ENCODE measurements around the gene UBE2J2. TPM values are rescaled to one million over a fixed set of nuclear protein-coding genes. Genes with fewer than 3 reads are reported as not detected.
A peak's percentile ranks its signal among the peaks of the same experiment; 100 is the strongest.

The UBE2J2 gene
- total RNA-seq, 1 donor = 32.6 TPM

DNA sequence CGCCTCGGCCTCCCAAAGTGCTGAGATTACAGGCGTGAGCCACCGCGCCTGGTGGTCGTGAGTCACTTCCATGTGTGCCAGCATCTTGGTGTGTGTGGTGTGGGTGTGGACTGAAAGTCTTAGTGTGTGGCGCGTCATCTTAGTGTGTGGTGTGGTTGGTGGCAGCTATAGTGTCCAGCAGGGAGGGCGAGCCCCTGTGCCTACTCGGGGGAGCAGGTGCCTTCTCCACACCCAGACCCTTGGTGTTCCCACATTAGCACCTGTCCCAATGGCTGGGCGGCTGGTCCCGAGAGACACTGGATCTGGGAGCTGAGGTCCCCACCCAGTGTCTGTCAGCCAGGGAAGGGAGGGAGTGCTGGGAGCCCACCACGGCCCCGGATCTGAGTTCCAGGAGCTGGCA lies 9.3 kb upstream of the UBE2J2 start:
- Histone ChIP-seq H3K27me3 (ENCODE audit: insufficient read depth, low read length) (no peaks in the 10 kb centered on the region), H4K20me1 (ENCODE audit: insufficient read depth, low read length) (no peaks in the 10 kb centered on the region), H2AFZ (ENCODE audit: low read length) (no peak overlapping the region), H3K9me3 (ENCODE audit: low read depth, low read length) (no peaks in the 10 kb centered on the region), H3K27ac (ENCODE audit: low read depth, low read length) (no peak overlapping the region), H3K4me2 (ENCODE audit: insufficient read depth, low read length) (no peak overlapping the region), H3K4me1 (ENCODE audit: insufficient read depth, low read length) (no peaks in the 10 kb centered on the region), H3K79me2 (ENCODE audit: insufficient read depth, low read length) (no peaks in the 10 kb centered on the region), H3K36me3 (ENCODE audit: insufficient read depth, low read length) (no peaks in the 10 kb centered on the region), H3K4me3 (ENCODE audit: insufficient read depth, low read length) (no peak overlapping the region)
- DNase-seq (ENCODE audit: insufficient read length, low spot score, missing footprints) = peak; percentile 96
- TF ChIP-seq, protein P1, sequence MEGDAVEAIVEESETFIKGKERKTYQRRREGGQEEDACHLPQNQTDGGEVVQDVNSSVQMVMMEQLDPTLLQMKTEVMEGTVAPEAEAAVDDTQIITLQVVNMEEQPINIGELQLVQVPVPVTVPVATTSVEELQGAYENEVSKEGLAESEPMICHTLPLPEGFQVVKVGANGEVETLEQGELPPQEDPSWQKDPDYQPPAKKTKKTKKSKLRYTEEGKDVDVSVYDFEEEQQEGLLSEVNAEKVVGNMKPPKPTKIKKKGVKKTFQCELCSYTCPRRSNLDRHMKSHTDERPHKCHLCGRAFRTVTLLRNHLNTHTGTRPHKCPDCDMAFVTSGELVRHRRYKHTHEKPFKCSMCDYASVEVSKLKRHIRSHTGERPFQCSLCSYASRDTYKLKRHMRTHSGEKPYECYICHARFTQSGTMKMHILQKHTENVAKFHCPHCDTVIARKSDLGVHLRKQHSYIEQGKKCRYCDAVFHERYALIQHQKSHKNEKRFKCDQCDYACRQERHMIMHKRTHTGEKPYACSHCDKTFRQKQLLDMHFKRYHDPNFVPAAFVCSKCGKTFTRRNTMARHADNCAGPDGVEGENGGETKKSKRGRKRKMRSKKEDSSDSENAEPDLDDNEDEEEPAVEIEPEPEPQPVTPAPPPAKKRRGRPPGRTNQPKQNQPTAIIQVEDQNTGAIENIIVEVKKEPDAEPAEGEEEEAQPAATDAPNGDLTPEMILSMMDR (IDR thresholded peaks at IDR 0.05; ENCODE audit: extremely low read depth, low read depth, low read length) = no peak

DNA sequence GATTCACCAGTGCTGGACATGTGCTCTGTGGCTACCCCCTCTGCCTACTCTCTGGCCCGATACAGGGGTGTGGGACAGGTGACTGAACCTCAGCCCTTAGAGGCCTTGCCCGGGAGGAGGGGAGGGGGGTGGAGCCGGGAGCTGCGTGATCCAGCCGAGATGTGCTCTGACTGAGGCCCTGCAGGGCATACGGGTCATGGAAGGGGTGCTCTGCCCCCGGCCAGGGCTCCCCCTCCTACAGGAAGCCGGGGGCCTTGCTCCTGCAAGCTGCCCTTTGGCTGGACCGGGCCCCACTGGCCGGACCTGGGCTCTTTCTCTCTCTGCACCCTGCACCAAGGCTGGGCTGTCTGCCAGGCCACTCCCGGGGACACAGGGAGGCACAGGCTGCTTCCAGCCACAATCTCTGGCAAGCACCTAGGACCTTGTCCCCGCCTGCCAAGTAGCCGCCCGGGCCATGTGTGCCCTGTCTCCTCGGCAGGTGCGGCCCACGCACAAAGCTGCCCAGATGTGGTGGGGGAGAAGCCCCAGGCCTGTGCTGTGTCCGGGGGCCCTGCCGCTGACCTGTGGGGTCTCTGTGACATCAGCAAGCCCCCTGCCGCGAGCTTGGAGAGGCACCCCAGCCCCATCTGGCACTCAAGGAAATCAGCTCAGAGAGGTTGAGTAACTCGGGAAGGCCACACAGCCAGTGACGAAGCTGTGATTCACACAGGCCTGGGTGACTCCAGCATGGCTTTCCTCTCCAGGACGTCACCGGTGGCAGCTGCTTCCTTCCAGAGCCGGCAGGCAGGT lies 8.1 kb upstream of the UBE2J2 start:
- TF ChIP-seq, protein P1 (IDR thresholded peaks at IDR 0.05; ENCODE audit: extremely low read depth, low read depth, low read length) = no peak
- peak; percentile 98 for DNase-seq (ENCODE audit: insufficient read length, low spot score, missing footprints)

DNA sequence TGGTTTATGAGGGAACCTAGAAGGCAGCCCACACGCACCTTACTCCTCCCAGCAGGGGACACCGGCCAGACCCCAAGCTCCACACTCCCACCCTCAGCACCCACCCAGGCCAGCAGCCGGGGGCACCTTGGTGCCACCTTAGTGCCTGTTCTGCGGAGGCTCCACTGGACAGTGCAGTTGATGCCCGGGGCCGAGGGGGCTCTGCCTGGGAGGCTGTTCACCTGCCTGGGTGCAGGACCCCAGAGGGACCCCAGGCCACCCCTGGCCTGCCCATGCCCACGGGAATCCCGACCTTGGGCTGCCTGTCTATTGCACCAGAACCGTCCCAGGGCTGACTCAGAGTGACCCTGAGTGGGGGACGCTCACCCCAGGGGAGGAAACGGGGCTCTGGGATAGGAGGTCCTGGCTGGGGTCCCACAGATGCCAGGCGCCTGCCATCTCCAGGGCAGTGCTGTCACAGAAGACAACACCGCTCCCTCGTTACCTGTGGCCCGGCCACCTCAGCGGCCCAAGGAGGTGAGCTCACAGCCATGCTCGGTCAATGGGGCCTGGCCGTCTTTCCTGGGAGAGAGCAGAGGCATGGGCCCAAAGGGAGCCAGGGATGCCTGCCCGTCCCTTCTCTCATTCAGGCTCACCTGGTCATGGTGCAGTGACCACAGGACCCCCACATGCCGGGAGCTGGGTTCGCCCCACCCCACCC lies 7.3 kb upstream of the UBE2J2 start:
- no peaks in the 10 kb centered on the region for H3K4me1 ChIP-seq (ENCODE audit: insufficient read depth, low read length)
- no peak overlapping the region for H3K4me2 ChIP-seq (ENCODE audit: insufficient read depth, low read length)
- H2AFZ ChIP-seq (ENCODE audit: low read length) = no peak overlapping the region
- no peaks in the 10 kb centered on the region for H4K20me1 ChIP-seq (ENCODE audit: insufficient read depth, low read length)
- no peaks in the 10 kb centered on the region for H3K9me3 ChIP-seq (ENCODE audit: low read depth, low read length)
- no peaks in the 10 kb centered on the region for H3K79me2 ChIP-seq (ENCODE audit: insufficient read depth, low read length)
- H3K27me3 ChIP-seq (ENCODE audit: insufficient read depth, low read length) = no peaks in the 10 kb centered on the region
- DNase-seq (ENCODE audit: insufficient read length, low spot score, missing footprints) = no peak
- TF ChIP-seq, protein P1 (IDR thresholded peaks at IDR 0.05; ENCODE audit: extremely low read depth, low read depth, low read length) = no peak
- H3K4me3 ChIP-seq (ENCODE audit: insufficient read depth, low read length) = no peak overlapping the region
- H3K27ac ChIP-seq (ENCODE audit: low read depth, low read length) = no peak overlapping the region
- H3K36me3 ChIP-seq (ENCODE audit: insufficient read depth, low read length) = no peaks in the 10 kb centered on the region

More for the DNA sequence above, 8.1 kb upstream of the UBE2J2 start:
- Histone ChIP-seq H3K4me2 (ENCODE audit: insufficient read depth, low read length) (no peak overlapping the region), H3K4me3 (ENCODE audit: insufficient read depth, low read length) (no peak overlapping the region), H3K27ac (ENCODE audit: low read depth, low read length) (peak overlapping the region; percentile 5), H3K79me2 (ENCODE audit: insufficient read depth, low read length) (no peaks in the 10 kb centered on the region), H3K9me3 (ENCODE audit: low read depth, low read length) (no peaks in the 10 kb centered on the region), H3K4me1 (ENCODE audit: insufficient read depth, low read length) (no peaks in the 10 kb centered on the region), H2AFZ (ENCODE audit: low read length) (no peak overlapping the region), H3K36me3 (ENCODE audit: insufficient read depth, low read length) (no peaks in the 10 kb centered on the region), H3K27me3 (ENCODE audit: insufficient read depth, low read length) (no peaks in the 10 kb centered on the region), H4K20me1 (ENCODE audit: insufficient read depth, low read length) (no peaks in the 10 kb centered on the region)

- no peaks in the 10 kb centered on the region for H4K20me1 ChIP-seq (ENCODE audit: insufficient read depth, low read length)
- no peak overlapping the region for H3K4me2 ChIP-seq (ENCODE audit: insufficient read depth, low read length)
- no peaks in the 10 kb centered on the region for H3K4me1 ChIP-seq (ENCODE audit: insufficient read depth, low read length)
- DNase-seq (ENCODE audit: insufficient read length, low spot score, missing footprints) = no peak
- no peaks in the 10 kb centered on the region for H3K9me3 ChIP-seq (ENCODE audit: low read depth, low read length)
- no peak overlapping the region for H3K27ac ChIP-seq (ENCODE audit: low read depth, low read length)
- H3K36me3 ChIP-seq (ENCODE audit: insufficient read depth, low read length) = no peaks in the 10 kb centered on the region
- no peaks in the 10 kb centered on the region for H3K27me3 ChIP-seq (ENCODE audit: insufficient read depth, low read length)
- TF ChIP-seq, protein P1 (IDR thresholded peaks at IDR 0.05; ENCODE audit: extremely low read depth, low read depth, low read length) = no peak
- H2AFZ ChIP-seq (ENCODE audit: low read length) = no peak overlapping the region
- no peak overlapping the region for H3K4me3 ChIP-seq (ENCODE audit: insufficient read depth, low read length)
- H3K79me2 ChIP-seq (ENCODE audit: insufficient read depth, low read length) = peaks cover 3% of the 10 kb centered on the region
Measured at GRCh38 chr1:1279028-1279427, 5.4 kb upstream of the UBE2J2 start.
